Measurements from ENCODE around the gene DDX10. TPM values are rescaled to one million over a fixed set of nuclear protein-coding genes. Genes with fewer than 3 reads are reported as not detected.
A peak's percentile ranks its signal among the peaks of the same experiment; 100 is the strongest.

Gene DDX10
- total and polyA plus RNA-seq, 9 of the 15 experiments (the other 6 are each of a cell fraction or from before 2014, with no cell fraction given): 33.9 to 94.6 (median 50.7) TPM

- peak; percentile 49; the same call in 1 of the 2 replicates for TF ChIP-seq ZNF263 (CRISPR knock-in tag; IDR thresholded peaks at IDR 0.05; ENCODE audit: borderline replicate concordance)
- TF ChIP-seq SRSF9 (IDR thresholded peaks at IDR 0.05; ENCODE audit: borderline replicate concordance, low read depth, low read length): no peak
- no peak for TF ChIP-seq ILK (tag; IDR thresholded peaks at IDR 0.05; ENCODE audit: borderline replicate concordance, low read depth)
- no peak for TF ChIP-seq E4F1 (CRISPR knock-in tag; IDR thresholded peaks at IDR 0.05; ENCODE audit: borderline replicate concordance)
- no peak for TF ChIP-seq ZNF407 (IDR thresholded peaks at IDR 0.05; ENCODE audit: low read depth)
- peak; percentile 98 for TF ChIP-seq SMC3 (conservative IDR thresholded peaks at IDR 0.05; ENCODE audit: insufficient read depth, low read depth, low read length)
- TF ChIP-seq HCFC1 (IDR thresholded peaks at IDR 0.05; ENCODE audit: low read depth, low read length): no peak
- TF ChIP-seq TFAP4 (CRISPR knock-in tag; IDR thresholded peaks at IDR 0.05; ENCODE audit: borderline replicate concordance): 0 out of 2 replicates have a peak, but pooled peaks have one; percentile 21
- TF ChIP-seq ZNF41 (CRISPR knock-in tag; conservative IDR thresholded peaks at IDR 0.05): no peak
- peak; percentile 94 for TF ChIP-seq DEAF1 (CRISPR knock-in tag; IDR thresholded peaks at IDR 0.05)
- TF ChIP-seq HNRNPH1 (optimal IDR thresholded peaks at IDR 0.05; ENCODE audit: low read depth, low read length): no peak
- peak; percentile 58; the same call in 1 of the 2 replicates for TF ChIP-seq CC2D1A (IDR thresholded peaks at IDR 0.05)
Observed at GRCh38 chr11:108647701-108648527, 17.0 kb upstream of the DDX10 start (continued).
